Chondrocyte (in vitro differentiated cells): ENCODE measurements around the gene SLC8A1. TPM values are rescaled to one million over a fixed set of nuclear protein-coding genes. Genes with fewer than 3 reads are reported as not detected.
A peak's percentile ranks its signal among the peaks of the same experiment; 100 is the strongest.

Experiments
- DNase-seq: peaks from one replicate; pipeline ENCODE4 v3.0.0; 2021; ENCODE audit warnings: mixed read lengths, low spot score
- H3K27ac Mint-ChIP-seq: one replicate; pipeline ENCODE4 v1.8.0; 2021; ENCODE audit warnings: mild to moderate bottlenecking, moderate library complexity, mixed read lengths; ENCODE audit not compliant: unreplicated experiment
- H3K27me3 Mint-ChIP-seq: 2 replicates; pipeline ENCODE4 v1.8.0; 2021; ENCODE audit warnings: low read depth, mixed read lengths
- H3K36me3 Mint-ChIP-seq: 2 replicates; pipeline ENCODE4 v1.8.0; 2021; ENCODE audit warnings: low read depth, mixed read lengths
- H3K4me1 Mint-ChIP-seq: 2 replicates; pipeline ENCODE4 v1.8.0; 2021; ENCODE audit warnings: low read depth, mild to moderate bottlenecking, mixed read lengths
- H3K4me3 Mint-ChIP-seq: one replicate; pipeline ENCODE4 v1.8.0; 2021; ENCODE audit warnings: mild to moderate bottlenecking, moderate library complexity, mixed read lengths; ENCODE audit not compliant: unreplicated experiment
- H3K9me3 Mint-ChIP-seq: 2 replicates; pipeline ENCODE4 v1.8.0; 2021; ENCODE audit warnings: low read depth, mixed read lengths
- CTCF ChIP-seq: fragments of 200-600 bp; sonication (generic); IDR thresholded peaks from 2 replicates; pipeline ENCODE4 v1.5.0; 2021; ENCODE audit warnings: antibody characterized with exemption, mild to moderate bottlenecking, moderate library complexity
- total RNA-seq: library from RNA; stranded (reverse); gene quantifications from 3 replicates; pipeline ENCODE4 v1.2.1, GENCODE V29; 2021

The SLC8A1 gene
- total RNA-seq, 1 donor from 2014 or later, result 53.7 TPM

GRCh38 chr2:40227210-40227609 lies 224.7 kb downstream of the SLC8A1 start:
- peaks cover 9% of the 10 kb centered on the region for H3K9me3 Mint-ChIP-seq
- no peak for DNase-seq
- H3K4me3 Mint-ChIP-seq, result no peak overlapping the region
- peak overlapping the region; percentile 78 for H3K27ac Mint-ChIP-seq
- no peak for TF ChIP-seq CTCF
- H3K4me1 Mint-ChIP-seq, result peaks cover 49% of the 10 kb centered on the region
- no peaks in the 10 kb centered on the region for H3K36me3 Mint-ChIP-seq
- no peaks in the 10 kb centered on the region for H3K27me3 Mint-ChIP-seq

- Mint-ChIP-seq H3K4me1 (peaks cover 49% of the 10 kb centered on the region), H3K4me3 (no peak overlapping the region), H3K27ac (no peak overlapping the region), H3K9me3 (peaks cover 12% of the 10 kb centered on the region), H3K27me3 (no peaks in the 10 kb centered on the region), H3K36me3 (no peaks in the 10 kb centered on the region)
- no peak for TF ChIP-seq CTCF
- no peak for DNase-seq
Measured at GRCh38 chr2:40226637-40227036, 225.3 kb downstream of the SLC8A1 start.

- H3K4me3 Mint-ChIP-seq, result no peak overlapping the region
- peaks cover 14% of the 10 kb centered on the region for H3K9me3 Mint-ChIP-seq
- peaks cover 51% of the 10 kb centered on the region for H3K4me1 Mint-ChIP-seq
- no peak for DNase-seq
- no peaks in the 10 kb centered on the region for H3K27me3 Mint-ChIP-seq
- TF ChIP-seq CTCF, result no peak
- H3K27ac Mint-ChIP-seq, result no peak overlapping the region
- H3K36me3 Mint-ChIP-seq, result no peaks in the 10 kb centered on the region
Measured at GRCh38 chr2:40225670-40226210, 226.2 kb downstream of the SLC8A1 start.

GRCh38 chr2:40224318-40224717 lies 227.6 kb downstream of the SLC8A1 start:
- Mint-ChIP-seq H3K27ac (no peak overlapping the region), H3K9me3 (peaks cover 14% of the 10 kb centered on the region), H3K4me3 (no peak overlapping the region), H3K27me3 (no peaks in the 10 kb centered on the region), H3K4me1 (peaks cover 62% of the 10 kb centered on the region), H3K36me3 (no peaks in the 10 kb centered on the region)
- DNase-seq, result no peak
- no peak for TF ChIP-seq CTCF

- peaks cover 12% of the 10 kb centered on the region for H3K36me3 Mint-ChIP-seq
Measured at GRCh38 chr2:40220177-40220925, 231.5 kb downstream of the SLC8A1 start.

More at GRCh38 chr2:40220177-40220925, 231.5 kb downstream of the SLC8A1 start:
- no peak for TF ChIP-seq CTCF
- no peak for DNase-seq
- peak overlapping the region; percentile 28 for H3K4me3 Mint-ChIP-seq
- H3K9me3 Mint-ChIP-seq, result peaks cover 28% of the 10 kb centered on the region
- no peaks in the 10 kb centered on the region for H3K27me3 Mint-ChIP-seq
- H3K4me1 Mint-ChIP-seq, result peaks cover 51% of the 10 kb centered on the region
- peak overlapping the region; percentile 96 for H3K27ac Mint-ChIP-seq
